Transverse colon (tissue), 4 donors: Measurements from ENCODE around the gene OR10T2.

Source experiments
- CTCF ChIP-seq, 5 experiments: fragments of 200-600 bp in 3 of 5; fragments of 450-650 bp in 2 of 5; sonication (generic) in 3 of 5; IDR thresholded peaks; 1 replicate in 2 of 5; 2 replicates in 3 of 5; pipeline ENCODE4 v1.5.1; 2016 to 2017; ENCODE audit warnings: antibody characterized with exemption in 5 of 5, inconsistent platforms in 3 of 5, mild to moderate bottlenecking in 2 of 5, moderate library complexity in 1 of 5
- EP300 ChIP-seq: sonication (generic); formaldehyde crosslinking; IDR thresholded peaks from one replicate; pipeline ENCODE4 v1.6.1; 2017; ENCODE audit warnings: antibody characterized with exemption, low read depth
- POLR2A ChIP-seq: fragments of 450-650 bp; IDR thresholded peaks from one replicate; pipeline ENCODE4 v1.6.1; 2016; ENCODE audit warnings: antibody characterized with exemption, mild to moderate bottlenecking, moderate library complexity
- POLR2AphosphoS5 ChIP-seq, 3 donors: sonication (generic); formaldehyde crosslinking; IDR thresholded peaks; one replicate each; pipeline ENCODE4 v1.6.1; 2016; ENCODE audit warnings: antibody characterized with exemption in 3 of 3

GRCh38 chr1:158357441-158357840 lies 41.8 kb downstream of the OR10T2 start:
- TF ChIP-seq CTCF (IDR thresholded peaks at IDR 0.05) (no peak), POLR2A (no peak), EP300 (no peak), POLR2AphosphoS5 (IDR thresholded peaks at IDR 0.05) (no peak)
